H1 (cell line): Measurements from ENCODE around the gene CACUL1. TPM values are rescaled to one million over a fixed set of nuclear protein-coding genes. Genes with fewer than 3 reads are reported as not detected.
"Not testable (repeated sequence)": the region's sequence is repeated elsewhere in the genome, so short reads cannot be mapped to it uniquely, and the experiment has no call there.

Experiments used
- CTCF ChIA-PET: fragments of 300-600 bp; sonication (Branson Sonifier 250); formaldehyde crosslinking; loops from one replicate; lab custom pipeline; 2021; ENCODE audit not compliant: partially characterized antibody; lab: Charles Lee
- POLR2A ChIA-PET: fragments of 300-600 bp; sonication (Branson Sonifier 250); formaldehyde crosslinking; loops from one replicate; lab custom pipeline; 2021; ENCODE audit warnings: inconsistent platforms; ENCODE audit not compliant: partially characterized antibody; lab: Charles Lee
- DNase-seq, 2 experiments: peaks; one replicate each; pipeline versions ENCODE4 v3.0.0 to v3.0.0-alpha.2; 2010 to 2022; ENCODE audit warnings: low spot score in 2 of 2, low read depth in 1 of 2, mixed read lengths in 1 of 2
- FAIRE-seq: peaks from 2 replicates; lab custom pipeline; 2011; peaks lifted over from hg19 to GRCh38; lab: Jason Lieb, UNC
- H2AFZ ChIP-seq: 2 replicates; pipeline ENCODE4 v1.8.1; 2012; ENCODE audit warnings: low read length, inconsistent platforms
- H2AK5ac ChIP-seq: 2 replicates; pipeline ENCODE4 v1.6.1; 2013; ENCODE audit warnings: low read depth, low read length
- H2BK120ac ChIP-seq: replicated peaks from 2 replicates; pipeline ENCODE3; 2013; ENCODE audit warnings: low read depth, low read length, inconsistent platforms
- H2BK12ac ChIP-seq: 2 replicates; pipeline ENCODE4 v1.6.1; 2013; ENCODE audit warnings: low read depth, low read length
- H2BK15ac ChIP-seq: 2 replicates; pipeline ENCODE4 v1.6.1; 2013; ENCODE audit warnings: low read length
- H2BK20ac ChIP-seq: 2 replicates; pipeline ENCODE4 v1.6.1; 2013; ENCODE audit warnings: low read length
- H2BK5ac ChIP-seq: 2 replicates; pipeline ENCODE4 v1.6.1; 2013; ENCODE audit warnings: low read depth, low read length
- H3K14ac ChIP-seq: 2 replicates; pipeline ENCODE4 v1.6.1; 2013; ENCODE audit warnings: inconsistent platforms; ENCODE audit not compliant: insufficient read length
- H3K18ac ChIP-seq: 2 replicates; pipeline ENCODE4 v1.6.1; 2013; ENCODE audit warnings: low read length; ENCODE audit errors: extremely low read depth
- H3K23ac ChIP-seq: 2 replicates; pipeline ENCODE4 v1.6.1; 2013; ENCODE audit warnings: inconsistent platforms; ENCODE audit not compliant: insufficient read length
- H3K23me2 ChIP-seq: 2 replicates; pipeline ENCODE4 v1.6.1; 2013; ENCODE audit warnings: low read depth, low read length
- H3K27ac ChIP-seq: 2 replicates; pipeline ENCODE4 v1.6.1; 2011; ENCODE audit warnings: low read depth, low read length, inconsistent platforms
- H3K27me3 ChIP-seq, 4 experiments: replicated peaks in 1 of 4; 1 replicate in 1 of 4; 2 replicates in 3 of 4; pipeline versions ENCODE4 v1.6.1 to v1.8.1; 2011 to 2013; ENCODE audit warnings: low read length in 3 of 4, mild to moderate bottlenecking in 3 of 4, inconsistent platforms in 2 of 4, mixed read lengths in 2 of 4, moderate library complexity in 1 of 4; ENCODE audit not compliant: control insufficient read depth in 3 of 4, insufficient read depth in 3 of 4; ENCODE audit errors: extremely low read depth in 1 of 4
- H3K36me3 ChIP-seq, 4 experiments: 2 replicates each; pipeline versions ENCODE4 v1.6.1 to v1.8.1; 2011 to 2013; ENCODE audit warnings: mild to moderate bottlenecking in 4 of 4, low read length in 3 of 4, moderate library complexity in 2 of 4, control low read depth in 1 of 4, inconsistent platforms in 1 of 4; ENCODE audit not compliant: insufficient read depth in 4 of 4, control insufficient read depth in 2 of 4
- H3K4ac ChIP-seq: replicated peaks from 2 replicates; pipeline ENCODE3; 2013; ENCODE audit warnings: low read length, low read depth, mixed read lengths, inconsistent platforms; ENCODE audit not compliant: insufficient read length
- H3K4me1 ChIP-seq, 4 experiments: replicated peaks in 1 of 4; 1 replicate in 1 of 4; 2 replicates in 3 of 4; pipeline versions ENCODE4 v1.6.1 to v1.8.1; 2011 to 2013; ENCODE audit warnings: low read length in 3 of 4, inconsistent platforms in 2 of 4, mixed read lengths in 1 of 4; ENCODE audit not compliant: insufficient read depth in 4 of 4, control insufficient read depth in 3 of 4
- H3K4me2 ChIP-seq, 2 experiments: 2 replicates each; pipeline versions ENCODE4 v1.6.1 to v1.8.1; 2011 to 2013; ENCODE audit warnings: low read depth in 2 of 2, low read length in 2 of 2, control low read depth in 1 of 2, inconsistent platforms in 1 of 2, mild to moderate bottlenecking in 1 of 2; ENCODE audit not compliant: insufficient read depth in 1 of 2
- H3K4me3 ChIP-seq, 4 experiments: fragments of 200-600, 300-600 bp in 1 of 4; sonication (generic), shearing (Covaris generic), sonication (Bioruptor Twin) in 1 of 4; 2 replicates each; pipeline versions ENCODE4 v1.5.1 to v1.8.1; 2011 to 2016; ENCODE audit warnings: low read length in 4 of 4, low read depth in 3 of 4, control low read depth in 2 of 4, inconsistent platforms in 2 of 4, mild to moderate bottlenecking in 2 of 4, mixed read lengths in 1 of 4, moderate library complexity in 1 of 4; ENCODE audit not compliant: insufficient read depth in 2 of 4; ENCODE audit errors: extremely low read depth in 1 of 4
- H3K56ac ChIP-seq: replicated peaks from 2 replicates; pipeline ENCODE3; 2013; ENCODE audit warnings: low read depth, mild to moderate bottlenecking, mixed read lengths, low read length, inconsistent platforms; ENCODE audit not compliant: insufficient read length
- H3K79me1 ChIP-seq: 2 replicates; pipeline ENCODE4 v1.6.1; 2013; ENCODE audit warnings: low read depth, low read length, control low read depth
- H3K79me2 ChIP-seq, 2 experiments: 2 replicates each; pipeline versions ENCODE4 v1.6.1 to v1.8.1; 2012 to 2013; ENCODE audit warnings: low read length in 2 of 2, mild to moderate bottlenecking in 2 of 2, inconsistent platforms in 1 of 2; ENCODE audit not compliant: insufficient read depth in 2 of 2, control insufficient read depth in 1 of 2
- H3K9ac ChIP-seq, 4 experiments: replicated peaks in 1 of 4; 1 replicate in 1 of 4; 2 replicates in 3 of 4; pipeline versions ENCODE4 v1.6.1 to v1.8.1; 2011 to 2013; ENCODE audit warnings: low read depth in 3 of 4, low read length in 3 of 4, control low read depth in 2 of 4, mild to moderate bottlenecking in 2 of 4, moderate library complexity in 2 of 4, inconsistent platforms in 1 of 4; ENCODE audit errors: extremely low read depth in 1 of 4
- H3K9me3 ChIP-seq, 2 experiments: 2 replicates each; pipeline versions ENCODE4 v1.6.1 to v1.8.1; 2012 to 2013; ENCODE audit warnings: mild to moderate bottlenecking in 2 of 2, moderate library complexity in 2 of 2, control low read depth in 1 of 2, inconsistent platforms in 1 of 2, low read depth in 1 of 2, low read length in 1 of 2, mixed read lengths in 1 of 2; ENCODE audit not compliant: insufficient read depth in 2 of 2
- H4K20me1 ChIP-seq, 2 experiments: replicated peaks in 1 of 2; 2 replicates each; pipeline versions ENCODE3 to v1.8.1; 2011 to 2013; ENCODE audit warnings: inconsistent platforms in 2 of 2, low read length in 2 of 2, mild to moderate bottlenecking in 1 of 2; ENCODE audit not compliant: insufficient read depth in 2 of 2, control insufficient read depth in 1 of 2
- H4K5ac ChIP-seq: 2 replicates; pipeline ENCODE4 v1.6.1; 2013; ENCODE audit warnings: low read length, low read depth, mixed read lengths, inconsistent platforms; ENCODE audit not compliant: insufficient read length
- H4K8ac ChIP-seq: 2 replicates; pipeline ENCODE4 v1.8.0; 2013; ENCODE audit warnings: mild to moderate bottlenecking, moderate library complexity, low read length, inconsistent platforms; ENCODE audit not compliant: insufficient read depth; ENCODE audit errors: extremely low read depth
- H4K91ac ChIP-seq: replicated peaks from 2 replicates; pipeline ENCODE3; 2013; ENCODE audit warnings: low read length, mixed read lengths, inconsistent platforms; ENCODE audit not compliant: insufficient read length
- WGBS, 2 experiments: shearing (Covaris generic) in 1 of 2; methylation state at CpG; one replicate each; pipeline versions ENCODE4 v1.1.6 to v1.1.7; 2013 to 2015; ENCODE audit warnings: low lambda C conversion rate in 2 of 2, mixed read lengths in 2 of 2, inconsistent platforms in 1 of 2, low coverage in 1 of 2, missing lambda C conversion rate in 1 of 2; ENCODE audit not compliant: insufficient replicate concordance in 2 of 2, insufficient coverage in 1 of 2, insufficient read length in 1 of 2; ENCODE audit errors: extremely low coverage in 1 of 2, missing lambda C conversion rate in 1 of 2; 5-methylcytosine and 5-hydroxymethylcytosine counted together
- polyA plus RNA-seq, 7 experiments: library from polyadenylated mRNA; depleted of rRNA in 3 of 7; stranded (reverse) in 5 of 7; unstranded in 2 of 7; fragments of >200 nt in 5 of 7; fragments of 200-250 nt in 2 of 7; gene quantifications; 1 replicate in 5 of 7; 2 replicates in 1 of 7; 4 replicates in 1 of 7; pipeline versions ENCODE4 v1.2.1 to v1.2.3, GENCODE V29; 2011 to 2013; ENCODE audit warnings: missing spikeins in 2 of 7, mixed read lengths in 2 of 7
- total RNA-seq: library from RNA; stranded (reverse); fragmentation: NEBNext Ultra II Directional; extraction: Animal tissue kit (Norgen Biotek cat#: 25700); gene quantifications from 2 replicates; pipeline ENCODE4 v1.2.1, GENCODE V29; 2021

CACUL1 gene
- total and polyA plus RNA-seq, 2 of the 8 experiments (the other 6 are each of a cell fraction or from before 2014, with no cell fraction given): 6.5 to 34.2 TPM

DNA sequence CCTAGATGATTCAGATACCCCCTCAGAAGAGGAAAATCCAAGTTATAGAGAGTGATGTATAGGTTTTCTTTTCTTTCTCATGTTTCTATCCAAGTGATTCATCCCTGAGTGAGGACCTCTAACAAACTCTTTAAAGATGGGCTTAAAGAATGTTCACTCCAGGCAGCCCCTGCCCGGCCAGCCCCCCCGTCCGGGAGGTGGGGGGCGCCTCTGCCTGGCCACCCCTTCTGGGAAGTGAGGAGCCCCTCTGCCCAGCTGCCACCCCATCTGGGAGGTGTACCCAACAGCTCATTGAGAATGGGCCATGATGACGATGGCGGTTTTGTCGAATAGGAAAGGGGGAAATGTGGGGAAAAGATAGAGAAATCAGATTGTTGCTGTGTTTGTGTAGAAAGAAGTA is 40.2 kb upstream of the CACUL1 start:
- H2BK12ac ChIP-seq, H3K36me3 ChIP-seq, H2BK15ac ChIP-seq, FAIRE-seq, H4K20me1 ChIP-seq, H2AFZ ChIP-seq, H3K23ac ChIP-seq, H3K79me1 ChIP-seq, H4K5ac ChIP-seq, H2BK120ac ChIP-seq, H3K23me2 ChIP-seq, H3K4ac ChIP-seq, H2AK5ac ChIP-seq, H3K18ac ChIP-seq, H3K4me2 ChIP-seq, H2BK20ac ChIP-seq, DNase-seq, POLR2A ChIA-PET, H3K27ac ChIP-seq, H3K56ac ChIP-seq, H3K9me3 ChIP-seq, H3K4me1 ChIP-seq, H3K27me3 ChIP-seq, H3K9ac ChIP-seq, H3K14ac ChIP-seq, H4K8ac ChIP-seq, H4K91ac ChIP-seq, H3K79me2 ChIP-seq, H3K4me3 ChIP-seq, H2BK5ac ChIP-seq: not testable (repeated sequence)
- CTCF ChIA-PET: interaction anchor here (1.0 kb wide), 1 partner anchor 8 kb away, joined by 3 read pairs; no protein-coding TSS in a partner anchor
- WGBS, 2 experiments: 97% methylated on average over 7 of the region's 7 CpGs; no CpG with 5 or more reads in 1 of the 2 experiments
